GM18909 (cell line): ENCODE results near the gene C12orf42.

Experiments used
- ATAC-seq: cut with Tn5 transposase; IDR thresholded peaks from one replicate; pipeline ENCODE4 v1.9.1; 2021; ENCODE audit warnings: mild to moderate bottlenecking; ENCODE audit not compliant: unreplicated experiment, poor library complexity

The C12orf42 gene

GRCh38 chr12:103353913-103354312 lies 141.9 kb downstream of the C12orf42 start:
- no peak for ATAC-seq

GRCh38 chr12:103350116-103350515 lies 145.7 kb downstream of the C12orf42 start:
- ATAC-seq, result no peak

- ATAC-seq, result no peak
Measured at GRCh38 chr12:103348935-103349334, 146.8 kb downstream of the C12orf42 start.

- no peak for ATAC-seq
Measured at GRCh38 chr12:103336940-103337339, 158.8 kb downstream of the C12orf42 start.

- ATAC-seq, result no peak
Measured at GRCh38 chr12:103334466-103334865, 161.3 kb downstream of the C12orf42 start.

GRCh38 chr12:103333676-103334075 lies 162.1 kb downstream of the C12orf42 start:
- ATAC-seq, result no peak

GRCh38 chr12:103331643-103332042 lies 164.1 kb downstream of the C12orf42 start:
- no peak for ATAC-seq

- no peak for ATAC-seq
Measured at GRCh38 chr12:103330672-103331071, 165.1 kb downstream of the C12orf42 start.

- no peak for ATAC-seq
Measured at GRCh38 chr12:103327676-103328075, 168.1 kb downstream of the C12orf42 start.

- no peak for ATAC-seq
Measured at GRCh38 chr12:103326190-103326589, 169.6 kb downstream of the C12orf42 start.

- ATAC-seq, result no peak
Measured at GRCh38 chr12:103318566-103318965, 177.2 kb downstream of the C12orf42 start.

GRCh38 chr12:103317220-103317619 lies 178.5 kb downstream of the C12orf42 start:
- no peak for ATAC-seq

GRCh38 chr12:103314786-103315185 lies 181.0 kb downstream of the C12orf42 start:
- no peak for ATAC-seq

GRCh38 chr12:103313894-103314293 lies 181.9 kb downstream of the C12orf42 start:
- ATAC-seq, result no peak

GRCh38 chr12:103312742-103313354 lies 182.9 kb downstream of the C12orf42 start:
- ATAC-seq, result no peak

GRCh38 chr12:103310546-103311270 lies 185.1 kb downstream of the C12orf42 start:
- no peak for ATAC-seq

- no peak for ATAC-seq
Measured at GRCh38 chr12:103308396-103308795, 187.4 kb downstream of the C12orf42 start.

GRCh38 chr12:103303484-103303883 lies 192.3 kb downstream of the C12orf42 start:
- ATAC-seq, result no peak

GRCh38 chr12:103301642-103302591 lies 193.9 kb downstream of the C12orf42 start:
- ATAC-seq, result no peak

GRCh38 chr12:103288016-103288415 lies 207.8 kb downstream of the C12orf42 start:
- ATAC-seq, result no peak

GRCh38 chr12:103282124-103282523 lies 213.6 kb downstream of the C12orf42 start:
- ATAC-seq, result no peak
